GM21529 (cell line): ENCODE data around the gene SH3BP4.

Experiments used
- ATAC-seq: cut with Tn5 transposase; IDR thresholded peaks from one replicate; pipeline ENCODE4 v1.9.1; 2021; ENCODE audit not compliant: unreplicated experiment

The SH3BP4 gene

GRCh38 chr2:234981197-234982095 is 29.6 kb downstream of the SH3BP4 start:
- ATAC-seq = no peak

- ATAC-seq = no peak
These were observed 30.4 kb downstream of the SH3BP4 start for GRCh38 chr2:234982096-234982834.

GRCh38 chr2:234983011-234983726 is 31.4 kb downstream of the SH3BP4 start:
- no peak for ATAC-seq

GRCh38 chr2:234985608-234986245 is 33.9 kb downstream of the SH3BP4 start:
- ATAC-seq = no peak

- ATAC-seq = no peak
These were observed 34.6 kb downstream of the SH3BP4 start for GRCh38 chr2:234986390-234986789.

GRCh38 chr2:234986876-234987720 is 35.3 kb downstream of the SH3BP4 start:
- ATAC-seq = no peak

GRCh38 chr2:234987754-234988153 is 35.9 kb downstream of the SH3BP4 start:
- ATAC-seq = no peak

- ATAC-seq = no peak
These were observed 36.7 kb downstream of the SH3BP4 start for GRCh38 chr2:234988491-234988890.

GRCh38 chr2:234989183-234989701 is 37.4 kb downstream of the SH3BP4 start:
- no peak for ATAC-seq

- no peak for ATAC-seq
These were observed 38.5 kb downstream of the SH3BP4 start for GRCh38 chr2:234990300-234990699.

- no peak for ATAC-seq
These were observed 39.5 kb downstream of the SH3BP4 start for GRCh38 chr2:234991290-234991689.

- no peak for ATAC-seq
These were observed 40.0 kb downstream of the SH3BP4 start for GRCh38 chr2:234991793-234992192.

GRCh38 chr2:234992196-234992595 is 40.4 kb downstream of the SH3BP4 start:
- no peak for ATAC-seq

GRCh38 chr2:234992624-234993349 is 41.0 kb downstream of the SH3BP4 start:
- no peak for ATAC-seq

GRCh38 chr2:234993541-234993981 is 41.7 kb downstream of the SH3BP4 start:
- no peak for ATAC-seq

GRCh38 chr2:234994438-234995321 is 42.9 kb downstream of the SH3BP4 start:
- ATAC-seq = no peak

GRCh38 chr2:234995332-234996068 is 43.7 kb downstream of the SH3BP4 start:
- ATAC-seq = no peak
